RWPE2 (cell line): ENCODE data around the gene FIGN.

Source experiments
- ATAC-seq: fragments of 200-7000 bp; cut with Tn5 transposase; 3 replicates; pipeline ENCODE4 v1.9.1; 2021; ENCODE audit warnings: low read depth
- DNase-seq: peaks from one replicate; pipeline ENCODE4 v3.0.0-alpha.2; 2020; ENCODE audit warnings: low spot score
- H3K27ac ChIP-seq: fragments of 450-650 bp; 2 replicates; pipeline ENCODE4 v1.5.1; 2017; ENCODE audit warnings: mild to moderate bottlenecking; ENCODE audit not compliant: poor library complexity, severe bottlenecking
- H3K27me3 ChIP-seq: fragments of 250-450 bp; sonication (Bioruptor Pico); 2 replicates; pipeline ENCODE4 v1.5.1; 2021; ENCODE audit warnings: mild to moderate bottlenecking, moderate library complexity; ENCODE audit not compliant: insufficient read depth, poor library complexity, severe bottlenecking
- H3K36me3 ChIP-seq: fragments of 250-450 bp; sonication (Bioruptor Pico); 2 replicates; pipeline ENCODE4 v1.5.1; 2020; ENCODE audit warnings: low read depth, mild to moderate bottlenecking, moderate library complexity
- H3K4me1 ChIP-seq: fragments of 250-450 bp; sonication (Bioruptor Pico); 2 replicates; pipeline ENCODE4 v1.5.1; 2021; ENCODE audit warnings: mild to moderate bottlenecking, moderate library complexity; ENCODE audit not compliant: insufficient read depth, poor library complexity, severe bottlenecking
- H3K4me3 ChIP-seq: fragments of 250-450 bp; sonication (Bioruptor Pico); 2 replicates; pipeline ENCODE4 v1.5.1; 2021; ENCODE audit warnings: mild to moderate bottlenecking, moderate library complexity; ENCODE audit not compliant: severe bottlenecking
- H3K9me3 ChIP-seq: fragments of 250-450 bp; sonication (Bioruptor Pico); 2 replicates; pipeline ENCODE4 v1.5.1; 2021; ENCODE audit warnings: mild to moderate bottlenecking, moderate library complexity; ENCODE audit not compliant: severe bottlenecking
- TF ChIP-seq, protein P1 (sequence below): fragments of 450-650 bp; IDR thresholded peaks from one replicate; pipeline ENCODE4 v1.5.1; 2017; ENCODE audit warnings: mild to moderate bottlenecking, moderate library complexity; ENCODE audit not compliant: poor library complexity, severe bottlenecking

Gene FIGN

DNA sequence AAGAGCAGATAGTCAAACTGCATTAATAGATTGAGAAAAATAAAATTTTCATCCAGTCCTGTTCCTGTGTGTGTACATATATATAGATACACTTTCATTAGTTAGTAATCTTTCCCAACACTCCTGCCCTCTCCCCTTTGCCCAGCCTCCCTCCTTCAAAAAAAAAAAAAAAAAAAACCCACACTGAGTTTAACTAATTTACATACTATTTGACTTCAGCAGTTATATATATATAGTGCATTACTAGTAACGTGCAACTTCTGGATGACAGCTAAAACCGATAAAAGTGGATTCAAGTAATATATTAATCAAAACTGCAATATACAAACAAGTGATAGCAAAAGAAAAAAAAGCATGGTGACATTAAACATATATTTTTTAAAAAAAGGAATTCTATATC is 1.4 kb downstream of the FIGN start:
- DNase-seq: no peak
- H3K4me1 ChIP-seq: peaks cover 19% of the 10 kb centered on the region
- no peaks in the 10 kb centered on the region for H3K27me3 ChIP-seq
- TF ChIP-seq, protein P1, sequence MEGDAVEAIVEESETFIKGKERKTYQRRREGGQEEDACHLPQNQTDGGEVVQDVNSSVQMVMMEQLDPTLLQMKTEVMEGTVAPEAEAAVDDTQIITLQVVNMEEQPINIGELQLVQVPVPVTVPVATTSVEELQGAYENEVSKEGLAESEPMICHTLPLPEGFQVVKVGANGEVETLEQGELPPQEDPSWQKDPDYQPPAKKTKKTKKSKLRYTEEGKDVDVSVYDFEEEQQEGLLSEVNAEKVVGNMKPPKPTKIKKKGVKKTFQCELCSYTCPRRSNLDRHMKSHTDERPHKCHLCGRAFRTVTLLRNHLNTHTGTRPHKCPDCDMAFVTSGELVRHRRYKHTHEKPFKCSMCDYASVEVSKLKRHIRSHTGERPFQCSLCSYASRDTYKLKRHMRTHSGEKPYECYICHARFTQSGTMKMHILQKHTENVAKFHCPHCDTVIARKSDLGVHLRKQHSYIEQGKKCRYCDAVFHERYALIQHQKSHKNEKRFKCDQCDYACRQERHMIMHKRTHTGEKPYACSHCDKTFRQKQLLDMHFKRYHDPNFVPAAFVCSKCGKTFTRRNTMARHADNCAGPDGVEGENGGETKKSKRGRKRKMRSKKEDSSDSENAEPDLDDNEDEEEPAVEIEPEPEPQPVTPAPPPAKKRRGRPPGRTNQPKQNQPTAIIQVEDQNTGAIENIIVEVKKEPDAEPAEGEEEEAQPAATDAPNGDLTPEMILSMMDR: no peak
- H3K4me3 ChIP-seq: peak overlapping the region; percentile 63
- peak overlapping the region; percentile 65 for H3K27ac ChIP-seq
- no peak for ATAC-seq
- no peaks in the 10 kb centered on the region for H3K36me3 ChIP-seq
- H3K9me3 ChIP-seq: no peaks in the 10 kb centered on the region

DNA sequence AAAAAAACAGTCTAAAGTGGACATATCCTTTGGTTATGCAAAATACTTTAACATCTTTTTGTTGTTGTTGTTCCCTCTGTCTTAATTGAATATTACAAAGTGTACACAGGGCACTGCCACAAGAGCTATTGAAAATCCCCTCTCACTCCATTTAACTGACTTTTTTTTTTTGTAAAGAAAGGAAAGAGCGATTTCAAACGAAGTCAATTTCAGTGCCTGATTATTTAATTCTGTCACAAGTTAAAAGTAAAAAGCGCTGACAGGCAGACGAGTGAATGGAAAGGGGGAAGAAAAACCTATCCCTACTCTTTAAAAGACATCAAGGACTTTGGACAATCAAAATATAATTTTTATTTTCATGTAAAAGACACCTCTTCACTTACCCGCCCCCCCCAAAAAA is 1.9 kb downstream of the FIGN start:
- Histone ChIP-seq H3K27ac (no peak overlapping the region), H3K4me3 (no peak overlapping the region)

DNA sequence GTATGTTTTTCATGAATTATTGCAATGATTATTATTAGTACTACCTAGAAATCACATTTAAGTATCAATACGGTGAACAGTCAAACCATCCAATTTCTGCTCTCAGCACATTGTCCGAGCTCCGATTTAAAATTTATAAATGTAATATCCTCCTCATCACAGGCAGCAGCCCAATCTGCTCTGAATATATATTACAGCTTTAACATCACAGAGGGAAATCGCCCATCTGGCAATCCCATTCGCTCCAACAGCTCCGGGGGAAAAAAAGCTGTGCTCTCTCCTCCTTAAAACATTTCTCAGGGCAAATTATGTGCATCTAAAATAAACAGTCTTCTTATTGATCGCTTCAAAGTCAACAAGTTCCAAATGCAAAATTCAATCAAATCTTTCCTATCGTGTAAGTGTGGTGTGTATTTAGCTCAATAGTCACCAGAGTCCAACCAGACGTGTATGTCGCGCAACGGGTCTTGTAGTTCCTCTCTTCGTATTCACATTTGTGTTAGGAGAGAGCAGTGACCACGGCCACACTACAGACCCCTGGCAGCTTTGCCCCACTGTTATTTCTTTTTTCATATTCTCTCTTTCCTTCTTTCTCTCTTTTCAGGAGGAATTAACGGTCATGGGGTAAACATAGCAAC is 2.4 kb downstream of the FIGN start:
- ATAC-seq (no peak), DNase-seq (no peak)
- H3K4me3 ChIP-seq: no peak overlapping the region

More for the DNA sequence above, 1.9 kb downstream of the FIGN start:
- TF ChIP-seq, protein P1: no peak
- no peaks in the 10 kb centered on the region for H3K9me3 ChIP-seq
- no peak for DNase-seq
- no peaks in the 10 kb centered on the region for H3K27me3 ChIP-seq
- no peaks in the 10 kb centered on the region for H3K36me3 ChIP-seq
- no peak for ATAC-seq
- H3K4me1 ChIP-seq: peaks cover 20% of the 10 kb centered on the region

DNA sequence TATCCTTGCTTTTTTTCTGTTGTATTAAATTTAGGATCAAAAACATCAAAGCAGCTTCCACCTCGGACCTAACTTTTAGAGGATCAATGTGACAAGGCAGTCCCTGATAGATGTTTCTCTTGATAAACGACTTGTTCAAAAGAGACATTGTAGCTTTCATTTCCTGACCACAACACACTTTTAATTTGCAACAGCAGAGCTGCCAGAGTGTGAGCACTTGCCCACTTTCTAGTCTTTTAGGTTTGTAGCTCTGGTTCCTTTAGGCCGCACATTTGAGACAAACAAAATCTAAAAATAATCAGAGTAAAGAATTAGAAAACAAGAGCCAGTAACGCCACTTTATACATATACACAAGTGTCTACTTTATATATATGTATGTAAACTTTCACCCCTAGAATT is 3.1 kb downstream of the FIGN start:
- no peak overlapping the region for H3K27ac ChIP-seq
- no peaks in the 10 kb centered on the region for H3K27me3 ChIP-seq
- no peak for ATAC-seq
- DNase-seq: no peak
- H3K9me3 ChIP-seq: no peaks in the 10 kb centered on the region
- H3K4me1 ChIP-seq: peaks cover 20% of the 10 kb centered on the region
- no peak overlapping the region for H3K4me3 ChIP-seq
- no peaks in the 10 kb centered on the region for H3K36me3 ChIP-seq
- TF ChIP-seq, protein P1: no peak

More for the DNA sequence above, 2.4 kb downstream of the FIGN start:
- Histone ChIP-seq H3K27me3 (no peaks in the 10 kb centered on the region), H3K4me1 (peaks cover 20% of the 10 kb centered on the region), H3K36me3 (no peaks in the 10 kb centered on the region), H3K9me3 (no peaks in the 10 kb centered on the region), H3K27ac (no peak overlapping the region)
- TF ChIP-seq, protein P1: no peak

DNA sequence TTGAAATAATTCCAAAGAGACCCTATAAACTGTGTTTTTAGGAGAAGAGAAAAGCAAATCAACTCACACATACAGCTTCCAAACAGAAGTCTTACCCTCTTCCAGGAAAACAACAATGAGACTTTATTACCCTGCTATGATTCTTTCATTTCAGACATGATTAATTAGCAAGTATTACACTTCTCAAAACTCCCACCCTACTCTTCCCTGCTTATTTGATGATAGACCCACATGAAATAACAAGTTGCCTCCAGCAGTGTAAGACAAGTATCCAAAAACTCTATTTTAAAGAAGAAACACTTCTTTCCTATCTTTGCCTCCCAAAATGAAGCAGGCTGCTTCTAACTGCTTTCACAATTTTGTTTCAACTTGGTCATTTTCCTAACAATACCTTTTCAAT is 4.1 kb downstream of the FIGN start:
- H3K9me3 ChIP-seq: no peaks in the 10 kb centered on the region
- no peak overlapping the region for H3K27ac ChIP-seq
- DNase-seq (no peak), ATAC-seq (no peak)
- H3K4me3 ChIP-seq: no peak overlapping the region
- TF ChIP-seq, protein P1: no peak
- peaks cover 23% of the 10 kb centered on the region for H3K4me1 ChIP-seq
- H3K27me3 ChIP-seq: no peaks in the 10 kb centered on the region
- H3K36me3 ChIP-seq: no peaks in the 10 kb centered on the region
